Measurements from ENCODE around the gene ACOT13. TPM values are rescaled to one million over a fixed set of nuclear protein-coding genes. Genes with fewer than 3 reads are reported as not detected.

The ACOT13 gene
- total and polyA plus RNA-seq, 9 donors: 3.4 to 32.2 (median 9.8) TPM

DNA sequence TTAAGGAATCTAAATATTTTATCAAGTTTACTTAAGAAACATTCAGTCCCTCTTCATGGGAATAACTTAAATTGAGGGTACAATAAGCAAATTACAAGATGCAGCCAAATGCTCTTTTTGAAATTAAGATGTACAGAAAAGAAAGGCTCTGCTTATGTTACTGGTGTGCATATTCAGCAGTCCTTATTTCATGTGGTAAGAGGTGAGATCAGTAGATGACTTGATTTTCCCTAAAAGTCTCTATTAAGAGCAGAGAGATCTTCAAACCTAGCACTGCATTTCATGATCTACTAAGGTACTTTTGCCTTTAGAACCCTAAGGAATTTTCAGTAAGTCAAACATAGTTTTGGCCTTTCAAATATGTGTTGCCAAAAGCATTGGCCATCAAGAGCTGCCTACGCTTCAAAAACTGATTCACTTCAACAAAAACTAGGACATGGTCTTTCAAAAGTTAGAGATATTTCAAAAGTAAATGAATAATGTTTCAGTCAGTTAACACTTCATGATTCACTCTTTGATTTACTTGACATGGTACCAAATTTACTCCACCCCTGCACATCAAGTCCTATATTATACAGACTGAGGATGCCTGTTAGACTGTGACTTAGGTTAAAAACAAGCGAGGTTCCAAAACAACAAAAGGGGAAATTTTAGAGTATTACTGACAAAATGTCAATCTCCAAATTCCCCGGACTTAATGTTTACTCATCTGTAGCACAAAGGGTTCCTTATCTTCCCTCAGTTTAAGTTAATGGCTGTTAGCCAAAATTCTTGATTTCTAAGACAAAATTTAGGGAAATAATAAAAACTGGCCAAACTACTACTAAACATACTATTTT lies 32.9 kb downstream of the ACOT13 start:
- TF ChIP-seq EP300 (IDR thresholded peaks at IDR 0.05) (no peak), CTCF (IDR thresholded peaks at IDR 0.05) (no peak), POLR2A (IDR thresholded peaks at IDR 0.05) (no peak)
- 63 to 67% (median 65%) methylated on average over 3 of the region's 3 CpGs for WGBS, 3 donors
- Histone ChIP-seq H3K27me3 (no peaks in the 10 kb centered on the region), H3K27ac (no peak overlapping the region), H3K4me3 (no peak overlapping the region), H3K4me1 (ENCODE audit: insufficient read depth) (no peaks in the 10 kb centered on the region), H3K9me3 (no peaks in the 10 kb centered on the region), H3K36me3 (no peaks in the 10 kb centered on the region)
- intact Hi-C loops (cut with DNase I): loop anchor here in 3 of 4 donors (10.0 kb wide), 2 partner anchors 105 to 115 kb away; no protein-coding TSS in a partner anchor
- no peak for DNase-seq

DNA sequence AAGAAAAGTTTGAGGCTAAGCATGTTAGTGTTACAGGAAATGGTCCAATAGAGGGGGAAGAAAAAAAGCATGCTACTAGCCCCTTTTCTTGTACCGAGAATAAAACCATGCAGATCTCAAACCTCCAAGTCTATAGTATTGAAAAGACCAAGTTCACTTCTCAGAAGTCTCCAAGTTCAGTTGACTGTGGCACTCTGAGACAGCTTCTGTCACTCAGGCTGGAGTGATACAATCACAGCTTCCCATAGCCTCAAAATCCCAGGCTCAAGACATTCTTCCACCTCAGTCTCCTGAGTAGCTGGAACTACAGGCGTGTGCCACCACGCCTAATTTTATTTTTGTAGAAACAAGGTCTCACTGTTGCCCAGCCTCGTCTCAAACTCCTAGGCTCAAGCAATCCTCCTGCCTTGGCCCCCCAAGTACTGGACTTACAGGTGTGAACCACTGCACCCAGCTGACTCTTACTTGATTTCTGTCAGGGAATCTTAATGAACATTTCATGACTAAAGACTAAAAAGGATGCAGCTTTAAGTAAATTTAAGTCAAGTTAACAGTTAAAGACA lies 35.9 kb downstream of the ACOT13 start:
- no peaks in the 10 kb centered on the region for H3K36me3 ChIP-seq
- no peak overlapping the region for H3K4me3 ChIP-seq
- no peak for DNase-seq
- intact Hi-C loops (cut with DNase I): no loop called here
- no peak overlapping the region for H3K27ac ChIP-seq
- 75 to 85% (median 78%) methylated on average over 4 of the region's 4 CpGs for WGBS, 3 donors
- H3K9me3 ChIP-seq: no peaks in the 10 kb centered on the region
- H3K4me1 ChIP-seq (ENCODE audit: insufficient read depth): no peaks in the 10 kb centered on the region
- TF ChIP-seq EP300 (IDR thresholded peaks at IDR 0.05) (no peak), CTCF (IDR thresholded peaks at IDR 0.05) (no peak), POLR2A (IDR thresholded peaks at IDR 0.05) (no peak)
- H3K27me3 ChIP-seq: no peaks in the 10 kb centered on the region

DNA sequence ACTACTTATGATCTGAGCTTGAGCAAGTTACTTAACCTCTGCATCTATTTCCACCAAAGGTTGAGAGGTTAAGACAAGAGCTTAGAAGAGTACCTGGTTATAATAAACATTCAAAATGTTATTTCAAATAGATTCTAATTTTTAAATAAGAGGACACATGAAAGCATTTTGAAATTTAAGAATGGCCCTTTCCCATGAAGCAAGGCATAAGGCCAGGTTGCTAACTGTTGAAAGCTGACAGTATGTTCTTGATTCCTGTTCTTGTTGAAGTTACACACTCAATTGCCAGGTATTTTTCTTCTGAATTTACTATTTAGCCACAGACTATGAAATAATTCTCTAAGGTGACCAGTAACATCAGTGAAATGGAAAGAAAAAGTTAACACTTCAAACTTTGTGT lies 37.6 kb downstream of the ACOT13 start:
- no peak for TF ChIP-seq POLR2A (IDR thresholded peaks at IDR 0.05)
- no peak for TF ChIP-seq CTCF (IDR thresholded peaks at IDR 0.05)
- no peak for DNase-seq
- Histone ChIP-seq H3K27me3 (no peaks in the 10 kb centered on the region), H3K9me3 (no peaks in the 10 kb centered on the region), H3K4me3 (no peak overlapping the region), H3K4me1 (ENCODE audit: insufficient read depth) (no peaks in the 10 kb centered on the region), H3K27ac (no peak overlapping the region), H3K36me3 (no peaks in the 10 kb centered on the region)
- intact Hi-C loops (cut with DNase I): no loop called here

DNA sequence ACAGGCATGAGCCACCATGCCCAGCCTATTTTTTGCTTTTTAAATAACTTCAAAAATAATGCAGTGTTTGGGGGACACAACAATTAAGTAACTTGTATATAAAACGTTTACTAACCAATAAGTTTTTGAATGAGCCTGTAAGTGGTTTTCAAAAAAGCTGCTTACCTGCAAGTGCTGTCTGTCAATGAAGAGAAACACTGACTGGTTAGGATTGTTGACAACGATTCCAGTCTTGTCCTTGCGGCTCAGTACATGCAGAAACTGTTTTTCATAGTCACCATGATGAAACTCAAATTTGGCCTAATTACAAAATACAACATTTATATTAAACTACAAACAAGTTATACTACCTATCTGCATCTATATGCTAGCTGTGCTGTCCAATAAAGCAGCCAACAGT lies 41.7 kb downstream of the ACOT13 start:
- no peak for TF ChIP-seq POLR2A (IDR thresholded peaks at IDR 0.05)
- TF ChIP-seq EP300 (IDR thresholded peaks at IDR 0.05): no peak
- TF ChIP-seq CTCF (IDR thresholded peaks at IDR 0.05): no peak
- Histone ChIP-seq H3K4me3 (no peak overlapping the region), H3K9me3 (no peaks in the 10 kb centered on the region), H3K27ac (no peak overlapping the region), H3K36me3 (no peaks in the 10 kb centered on the region), H3K4me1 (ENCODE audit: insufficient read depth) (peaks cover 4% of the 10 kb centered on the region), H3K27me3 (no peaks in the 10 kb centered on the region)
- no peak for DNase-seq
- intact Hi-C loops (cut with DNase I): no loop called here
- 64 to 76% (median 69%) methylated on average over 3 of the region's 3 CpGs for WGBS, 3 donors
